RWPE1 (cell line): ENCODE data around the gene RPS28.
"Not testable (repeated sequence)": the region's sequence is repeated elsewhere in the genome, so short reads cannot be mapped to it uniquely, and the experiment has no call there.

Experiments
- CTCF ChIA-PET: fragments of 350-600 bp; sonication (Branson Sonifier 250); formaldehyde crosslinking; extraction: SDS; loops from one replicate; lab custom pipeline; 2021; lab: Yijun Ruan, JAX
- POLR2A ChIA-PET: fragments of 400-600 bp; formaldehyde crosslinking; extraction: SDS; loops from one replicate; lab custom pipeline; 2020; ENCODE audit warnings: antibody characterized with exemption; ENCODE audit not compliant: low non-redundant PET; lab: Yijun Ruan, JAX
- DNase-seq: peaks from one replicate; pipeline ENCODE4 v3.0.0; 2012; ENCODE audit warnings: low spot score
- H3K27ac ChIP-seq: fragments of 450-650 bp; 2 replicates; pipeline ENCODE4 v1.5.1; 2017
- CTCF ChIP-seq: fragments of 450-650 bp; conservative IDR thresholded peaks from 2 replicates; pipeline ENCODE4 v1.5.1; 2017; ENCODE audit warnings: low read depth, mild to moderate bottlenecking

The RPS28 gene

GRCh38 chr19:8311461-8312260 lies 9.6 kb upstream of the RPS28 start:
- TF ChIP-seq CTCF = no peak
- H3K27ac ChIP-seq = peak overlapping the region; percentile 75
- DNase-seq = no peak
- ChIA-PET CTCF (interaction anchor here (0.5 to 0.6 kb wide), 2 partner anchors 19 to 186 kb away, joined by 3 to 4 read pairs; no protein-coding TSS in a partner anchor), POLR2A (no interaction called here)

GRCh38 chr19:8314981-8315640 lies 6.2 kb upstream of the RPS28 start:
- H3K27ac ChIP-seq, POLR2A ChIA-PET, CTCF ChIA-PET, DNase-seq: not testable (repeated sequence)

- ChIA-PET CTCF (interaction anchor here (0.6 kb wide), 1 partner anchor 46 kb away, joined by 3 read pairs; no protein-coding TSS in a partner anchor), POLR2A (interaction anchor here (0.5 kb wide), 1 partner anchor 41 kb away, joined by 3 read pairs; no protein-coding TSS in a partner anchor)
- TF ChIP-seq CTCF = no peak
- no peak for DNase-seq
- peak overlapping the region; percentile 12; the same call in 1 of the 2 replicates for H3K27ac ChIP-seq
These were observed 4.8 kb upstream of the RPS28 start for GRCh38 chr19:8316351-8317125.

GRCh38 chr19:8318835-8319234 lies 2.5 kb upstream of the RPS28 start:
- POLR2A ChIA-PET, DNase-seq, H3K27ac ChIP-seq: not testable (repeated sequence)
- CTCF ChIA-PET = interaction anchor here (0.6 to 0.7 kb wide), 4 partner anchors 9 to 1871 kb away, joined by 3 to 4 read pairs (median 4); no protein-coding TSS in a partner anchor

- ChIA-PET POLR2A (no interaction called here), CTCF (interaction anchor here (0.6 to 0.7 kb wide), 3 partner anchors 339 to 817 kb away, joined by 3 to 4 read pairs (median 3); no protein-coding TSS in a partner anchor)
- no peak for TF ChIP-seq CTCF
These were observed 1.3 kb upstream of the RPS28 start for GRCh38 chr19:8319807-8320520.

GRCh38 chr19:8320564-8321066 lies 681 bp upstream of the RPS28 start:
- POLR2A ChIA-PET = interaction anchor here (0.6 kb wide), 1 partner anchor 15 kb away, joined by 4 read pairs; no protein-coding TSS in a partner anchor
- DNase-seq = no peak
- peak overlapping the region; percentile 80 for H3K27ac ChIP-seq
- CTCF ChIA-PET = interaction anchor here (0.6 to 0.8 kb wide), 2 partner anchors 356 to 376 kb away, joined by 3 read pairs; no protein-coding TSS in a partner anchor
- no peak for TF ChIP-seq CTCF

More at GRCh38 chr19:8319807-8320520, 1.3 kb upstream of the RPS28 start:
- H3K27ac ChIP-seq = peak overlapping the region; percentile 80
- no peak for DNase-seq
